Natural killer cell (primary cell): Measurements from ENCODE around the gene HCN3. TPM values are rescaled to one million over a fixed set of nuclear protein-coding genes. Genes with fewer than 3 reads are reported as not detected.

ENCODE experiments used
- ATAC-seq, 3 donors: fragments of 150-1000 bp in 2 of 3; fragments of 200-7000 bp in 1 of 3; cut with Tn5 transposase; 1 replicate in 1 of 3; 2 replicates in 2 of 3; pipeline ENCODE4 v1.10.0; 2021; ENCODE audit warnings: mild to moderate bottlenecking in 2 of 3, moderate library complexity in 2 of 3
- DNase-seq, 2 donors: peaks; one replicate each; pipeline versions ENCODE4 v3.0.0 to v3.0.0-alpha.2; 2013 to 2021; ENCODE audit warnings: mixed read lengths in 1 of 2
- H3K27ac ChIP-seq: one replicate; pipeline ENCODE4 v1.5.1; 2013; ENCODE audit warnings: mild to moderate bottlenecking, low read length
- H3K27me3 ChIP-seq: one replicate; pipeline ENCODE4 v1.6.1; 2013; ENCODE audit warnings: low read length; ENCODE audit not compliant: control insufficient read depth, insufficient read depth
- H3K36me3 ChIP-seq: one replicate; pipeline ENCODE4 v1.6.1; 2013; ENCODE audit warnings: low read length; ENCODE audit not compliant: control insufficient read depth, insufficient read depth
- H3K4me1 ChIP-seq: one replicate; pipeline ENCODE4 v1.6.1; 2013; ENCODE audit warnings: low read length; ENCODE audit not compliant: control insufficient read depth, insufficient read depth
- H3K4me3 ChIP-seq: one replicate; pipeline ENCODE4 v1.5.1; 2013; ENCODE audit warnings: low read length
- H3K9me3 ChIP-seq: one replicate; pipeline ENCODE4 v1.6.1; 2013; ENCODE audit warnings: low read length; ENCODE audit not compliant: control insufficient read depth, insufficient read depth
- H3K27ac Mint-ChIP-seq, 2 donors: one replicate each; pipeline ENCODE4 v1.8.0; 2022; ENCODE audit warnings: mild to moderate bottlenecking in 2 of 2, mixed read lengths in 2 of 2, moderate library complexity in 1 of 2
- H3K27me3 Mint-ChIP-seq, 2 donors: one replicate each; pipeline ENCODE4 v1.8.0; 2022; ENCODE audit warnings: low read depth in 2 of 2, mixed read lengths in 2 of 2
- H3K36me3 Mint-ChIP-seq: one replicate; pipeline ENCODE4 v1.8.0; 2022; ENCODE audit warnings: mixed read lengths
- H3K4me1 Mint-ChIP-seq, 2 donors: one replicate each; pipeline ENCODE4 v1.8.0; 2022; ENCODE audit warnings: mixed read lengths in 2 of 2
- H3K4me3 Mint-ChIP-seq: one replicate; pipeline ENCODE4 v1.8.0; 2022; ENCODE audit warnings: mild to moderate bottlenecking, moderate library complexity, mixed read lengths
- H3K9me3 Mint-ChIP-seq, 2 donors: one replicate each; pipeline ENCODE4 v1.8.0; 2022; ENCODE audit warnings: mixed read lengths in 2 of 2
- WGBS: methylation state at CpG from one replicate; pipeline ENCODE4 v1.1.7; 2013; ENCODE audit warnings: missing lambda C conversion rate; ENCODE audit not compliant: insufficient coverage; 5-methylcytosine and 5-hydroxymethylcytosine counted together
- intact Hi-C: fragments of 100-400 bp; cut with micrococcal nuclease; formaldehyde crosslinking; loops from one replicate; pipeline ENCODE4 v1.14.2; 2022
- total RNA-seq, 4 donors: library from RNA; stranded (reverse); fragments of 120-200 nt in 1 of 4; gene quantifications; one replicate each; pipeline versions ENCODE4 v1.2.3 to v1.2.4, GENCODE V29; 2013 to 2022
- TF ChIP-seq, protein P1 (sequence below): fragments of 200-600 bp; IDR thresholded peaks from one replicate; pipeline ENCODE4 v1.8.0; 2022; ENCODE audit warnings: antibody characterized with exemption

HCN3 gene
- total RNA-seq, 3 donors from 2014 or later (not counting 1 experiment from before 2014, with no cell fraction given), result 2.0 to 3.4 (median 2.6) TPM

DNA sequence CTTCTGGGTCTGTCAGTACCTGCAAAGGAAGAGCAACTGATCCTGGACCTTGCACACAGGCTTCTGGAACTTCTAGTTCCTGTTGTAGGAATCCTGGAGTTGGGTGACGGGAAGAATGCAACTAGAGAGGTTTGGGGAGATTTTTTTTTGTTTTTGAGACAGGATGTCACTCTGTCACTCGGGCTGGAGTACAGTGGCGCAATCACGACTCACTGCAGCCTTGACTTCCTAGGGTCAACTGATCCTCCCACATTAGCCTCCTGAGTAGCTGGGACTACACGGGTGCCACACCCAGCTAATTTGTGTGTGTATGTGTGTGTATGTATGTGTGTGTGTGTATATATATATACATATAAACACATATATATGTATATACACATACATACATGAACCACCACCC lies 40.8 kb upstream of the HCN3 start:
- ATAC-seq (no peak), DNase-seq (no peak)
- Histone ChIP-seq H3K27me3 (no peaks in the 10 kb centered on the region), H3K9me3 (no peaks in the 10 kb centered on the region), H3K36me3 (peaks cover 22% of the 10 kb centered on the region), H3K4me3 (no peak overlapping the region), H3K4me1 (peaks cover 18% of the 10 kb centered on the region), H3K27ac (no peak overlapping the region)
- intact Hi-C loops, result no loop called here
- TF ChIP-seq, protein P1, sequence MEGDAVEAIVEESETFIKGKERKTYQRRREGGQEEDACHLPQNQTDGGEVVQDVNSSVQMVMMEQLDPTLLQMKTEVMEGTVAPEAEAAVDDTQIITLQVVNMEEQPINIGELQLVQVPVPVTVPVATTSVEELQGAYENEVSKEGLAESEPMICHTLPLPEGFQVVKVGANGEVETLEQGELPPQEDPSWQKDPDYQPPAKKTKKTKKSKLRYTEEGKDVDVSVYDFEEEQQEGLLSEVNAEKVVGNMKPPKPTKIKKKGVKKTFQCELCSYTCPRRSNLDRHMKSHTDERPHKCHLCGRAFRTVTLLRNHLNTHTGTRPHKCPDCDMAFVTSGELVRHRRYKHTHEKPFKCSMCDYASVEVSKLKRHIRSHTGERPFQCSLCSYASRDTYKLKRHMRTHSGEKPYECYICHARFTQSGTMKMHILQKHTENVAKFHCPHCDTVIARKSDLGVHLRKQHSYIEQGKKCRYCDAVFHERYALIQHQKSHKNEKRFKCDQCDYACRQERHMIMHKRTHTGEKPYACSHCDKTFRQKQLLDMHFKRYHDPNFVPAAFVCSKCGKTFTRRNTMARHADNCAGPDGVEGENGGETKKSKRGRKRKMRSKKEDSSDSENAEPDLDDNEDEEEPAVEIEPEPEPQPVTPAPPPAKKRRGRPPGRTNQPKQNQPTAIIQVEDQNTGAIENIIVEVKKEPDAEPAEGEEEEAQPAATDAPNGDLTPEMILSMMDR, result no peak
- Mint-ChIP-seq H3K4me1 (peaks cover 13 to 16% of the 10 kb centered on the region in 2 donors), H3K27ac (no peak overlapping the region), H3K27me3 (no peaks in the 10 kb centered on the region), H3K9me3 (no peaks in the 10 kb centered on the region), H3K4me3 (no peak overlapping the region), H3K36me3 (no peaks in the 10 kb centered on the region)
- 96% methylated on average over 4 of the region's 5 CpGs for WGBS

DNA sequence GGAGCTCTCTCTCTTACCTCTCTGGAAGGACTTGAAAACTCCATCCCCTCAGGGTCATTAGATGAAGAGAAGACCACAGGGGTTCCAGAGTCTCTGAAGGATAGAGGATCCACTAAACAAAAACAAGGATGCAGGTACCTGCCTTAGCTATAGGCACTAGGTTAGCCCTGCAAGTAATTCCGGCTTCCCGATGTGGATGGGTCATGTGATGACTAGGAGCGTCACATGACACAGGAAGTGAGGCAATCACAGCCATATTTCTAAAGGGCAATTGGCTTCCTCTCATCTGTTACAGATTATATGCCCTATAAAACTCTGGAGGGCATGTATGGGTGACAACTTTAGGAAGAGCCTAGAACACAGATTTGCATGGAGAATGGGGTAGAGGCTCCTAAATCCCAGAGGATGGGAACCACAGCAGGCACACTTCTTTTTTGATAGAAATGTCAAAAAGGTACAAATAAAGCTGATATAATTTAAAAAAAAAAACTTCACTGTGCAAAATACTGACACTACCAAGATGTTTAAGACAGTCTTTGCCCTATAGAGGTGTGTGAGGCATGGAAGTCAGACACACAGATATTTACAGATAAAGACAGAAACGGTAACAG lies 36.1 kb upstream of the HCN3 start:
- Histone ChIP-seq H3K4me1 (peaks cover 44% of the 10 kb centered on the region), H3K27ac (peak overlapping the region; percentile 13), H3K36me3 (peaks cover 16% of the 10 kb centered on the region), H3K4me3 (peak overlapping the region; percentile 51), H3K27me3 (no peaks in the 10 kb centered on the region), H3K9me3 (peaks cover 3% of the 10 kb centered on the region)
- TF ChIP-seq, protein P1, result no peak
- Mint-ChIP-seq H3K27ac (peak overlapping the region; percentile 82 to 89), H3K9me3 (peaks cover 2 to 3% of the 10 kb centered on the region in 2 donors), H3K27me3 (peaks cover 4 to 8% of the 10 kb centered on the region in 2 donors), H3K4me1 (peaks cover 21 to 37% of the 10 kb centered on the region in 2 donors), H3K4me3 (peak overlapping the region; percentile 91), H3K36me3 (peaks cover 8% of the 10 kb centered on the region)
- 18% methylated on average over 4 of the region's 4 CpGs for WGBS
- ATAC-seq (peak; percentile 19 to 38 (median 38)), DNase-seq (peak; percentile 48 to 88)
- intact Hi-C loops, result loop anchor here (5.0 kb wide), 1 partner anchor 49 kb away; no protein-coding TSS in a partner anchor

DNA sequence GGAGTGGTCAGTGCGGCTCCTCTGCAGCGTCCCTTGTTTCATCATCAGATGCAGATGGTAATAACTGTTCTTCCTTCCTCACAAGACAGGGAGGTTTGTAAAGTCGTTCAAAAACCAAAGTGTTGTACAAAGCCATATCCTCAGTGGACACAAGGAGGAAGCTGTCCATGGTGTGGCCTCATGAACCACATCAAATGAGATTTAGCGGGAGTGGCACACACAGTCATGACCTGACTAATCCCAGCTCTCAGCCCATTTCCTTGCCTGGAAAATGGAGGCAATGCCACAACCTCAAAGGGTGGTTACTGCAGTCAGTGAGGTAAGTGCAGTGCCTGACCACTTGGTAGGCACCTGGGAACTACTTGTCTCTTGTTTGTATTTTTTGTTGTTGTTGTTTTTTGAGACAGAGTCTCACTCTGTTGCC lies 35.4 kb upstream of the HCN3 start:
- Histone ChIP-seq H3K4me3 (no peak overlapping the region), H3K27me3 (no peaks in the 10 kb centered on the region), H3K36me3 (peaks cover 10% of the 10 kb centered on the region), H3K4me1 (peaks cover 44% of the 10 kb centered on the region), H3K9me3 (peaks cover 3% of the 10 kb centered on the region), H3K27ac (no peak overlapping the region)
- Mint-ChIP-seq H3K27me3 (peaks cover 4 to 8% of the 10 kb centered on the region in 2 donors), H3K27ac (peak overlapping the region; percentile 82 to 89), H3K36me3 (peaks cover 8% of the 10 kb centered on the region), H3K4me3 (no peak overlapping the region), H3K9me3 (peaks cover 2 to 3% of the 10 kb centered on the region in 2 donors), H3K4me1 (peaks cover 21 to 37% of the 10 kb centered on the region in 2 donors)
- intact Hi-C loops, result loop anchor here (5.0 kb wide), 1 partner anchor 50 kb away; no protein-coding TSS in a partner anchor
- DNase-seq (peak in 1 of 2 donors; percentile 21), ATAC-seq (no peak)
- TF ChIP-seq, protein P1, result no peak
- WGBS, result 49% methylated on average over 4 of the region's 4 CpGs
